ENCODE results near the gene PLCD1.
"Not testable (repeated sequence)": the region's sequence is repeated elsewhere in the genome, so short reads cannot be mapped to it uniquely, and the experiment has no call there.

PLCD1 gene

GRCh38 chr3:37984051-37984450 lies 45.4 kb downstream of the PLCD1 start:
- no peak for DNase-seq

DNA sequence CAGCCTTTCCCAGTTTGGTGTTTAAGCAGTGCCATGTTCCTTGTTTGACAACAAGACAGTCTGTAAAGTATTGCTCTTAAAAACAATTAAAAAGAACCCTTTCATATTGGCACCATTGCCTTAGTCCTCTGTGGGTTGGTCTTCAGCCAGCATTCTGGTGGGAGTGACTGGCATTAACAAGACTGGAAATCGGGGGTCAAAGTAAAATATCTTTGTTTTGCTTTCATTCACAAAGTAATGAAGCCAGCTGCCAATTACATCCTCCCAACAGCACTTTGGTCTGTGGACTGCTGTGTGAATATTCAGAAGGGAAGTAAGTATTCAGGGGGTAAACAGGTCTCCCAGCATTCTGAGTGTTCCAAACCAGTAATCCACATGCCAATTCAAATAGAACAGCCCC lies 47.1 kb downstream of the PLCD1 start:
- no peak for DNase-seq

GRCh38 chr3:37981348-37981664 lies 48.1 kb downstream of the PLCD1 start:
- no peak for DNase-seq

DNA sequence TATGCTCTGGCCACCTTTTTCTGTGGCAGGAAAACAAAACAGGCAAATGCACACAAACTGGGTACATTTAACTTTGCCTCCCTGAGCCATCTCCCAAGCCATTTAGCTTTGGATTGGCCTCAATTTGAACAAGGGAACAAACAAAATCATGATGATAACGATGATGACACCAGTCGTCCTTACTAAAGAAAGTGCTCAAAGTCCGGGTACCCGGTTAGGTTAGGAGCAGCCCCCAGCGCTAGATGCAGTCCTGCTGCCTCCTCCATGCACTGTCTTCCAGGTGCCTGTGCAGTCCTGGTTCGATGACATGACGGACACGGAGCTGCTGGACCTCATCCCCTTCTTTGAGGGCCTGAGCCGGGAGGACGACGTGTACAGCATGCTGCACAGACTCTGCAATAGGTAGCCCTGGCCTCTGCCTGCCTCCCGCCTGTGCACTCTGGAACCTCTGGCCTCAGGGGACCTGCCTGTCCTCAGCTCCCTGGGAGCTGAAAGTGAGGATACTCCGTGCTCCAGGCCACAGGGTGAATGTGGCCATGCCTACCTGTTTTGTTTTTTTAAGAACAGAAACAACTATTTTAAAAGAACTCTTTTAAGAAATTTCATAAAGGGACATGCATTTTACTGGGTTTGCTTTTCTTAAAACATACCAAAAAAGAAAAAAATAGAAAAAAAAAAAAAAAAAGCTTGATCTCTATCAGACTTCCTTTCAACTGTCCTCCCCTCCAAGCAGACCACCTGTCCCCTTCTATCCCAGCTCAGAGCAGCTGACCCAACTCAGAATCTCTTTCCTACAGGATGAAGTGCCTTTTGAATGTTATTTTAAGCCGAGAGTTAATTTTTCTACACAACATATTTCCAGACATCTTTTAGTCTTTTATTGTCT lies 48.7 kb downstream of the PLCD1 start:
- no peak for DNase-seq

- no peak for DNase-seq
Measured at GRCh38 chr3:37979541-37980461, 49.6 kb downstream of the PLCD1 start.

GRCh38 chr3:37974121-37975083 lies 55.0 kb downstream of the PLCD1 start:
- peak; percentile 59 for DNase-seq

- DNase-seq, result no peak
Measured at GRCh38 chr3:37973246-37974054, 56.0 kb downstream of the PLCD1 start.

- DNase-seq, result not testable (repeated sequence)
Measured at GRCh38 chr3:37972056-37972455, 57.4 kb downstream of the PLCD1 start.

DNA sequence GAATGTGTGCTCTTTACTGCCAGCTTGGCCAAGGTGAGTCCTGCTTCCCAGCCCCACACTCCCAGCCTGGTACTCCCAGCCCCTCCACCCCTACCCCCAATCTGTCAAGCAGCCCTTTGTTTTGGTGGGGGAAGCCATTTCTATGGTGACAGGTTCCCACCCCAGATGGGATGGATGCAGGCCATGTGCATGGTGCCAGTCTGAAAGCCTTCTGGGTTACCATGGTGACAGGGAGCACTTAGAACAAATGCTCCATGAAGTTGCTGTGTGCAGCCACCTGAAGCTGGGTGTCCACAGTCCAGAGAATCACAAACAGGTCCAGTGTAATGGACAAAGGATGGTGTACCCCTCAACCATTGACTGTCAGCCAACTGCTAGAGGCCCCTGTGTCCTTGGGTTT lies 58.0 kb downstream of the PLCD1 start:
- DNase-seq, result no peak

DNA sequence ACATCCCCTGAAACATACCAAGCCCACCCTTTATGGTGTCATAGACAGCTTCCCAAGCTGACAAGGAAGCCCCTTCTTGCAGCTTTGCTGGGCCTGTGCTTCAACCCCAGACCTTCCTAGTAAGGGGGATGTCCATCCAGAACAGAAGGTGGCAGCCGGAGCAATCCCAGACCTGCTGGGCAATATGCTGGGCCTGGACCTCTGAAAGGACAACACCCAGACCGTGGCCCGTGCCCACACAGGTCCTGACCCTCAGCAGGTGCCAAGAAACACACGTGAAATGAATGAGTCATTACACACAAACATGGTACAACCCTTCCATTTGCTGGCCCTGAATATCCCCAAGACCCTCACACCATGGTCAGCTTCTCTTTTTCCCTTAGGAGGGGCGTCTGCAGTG lies 58.6 kb downstream of the PLCD1 start:
- no peak for DNase-seq

GRCh38 chr3:37969596-37970100 lies 59.8 kb downstream of the PLCD1 start:
- DNase-seq, result no peak

DNA sequence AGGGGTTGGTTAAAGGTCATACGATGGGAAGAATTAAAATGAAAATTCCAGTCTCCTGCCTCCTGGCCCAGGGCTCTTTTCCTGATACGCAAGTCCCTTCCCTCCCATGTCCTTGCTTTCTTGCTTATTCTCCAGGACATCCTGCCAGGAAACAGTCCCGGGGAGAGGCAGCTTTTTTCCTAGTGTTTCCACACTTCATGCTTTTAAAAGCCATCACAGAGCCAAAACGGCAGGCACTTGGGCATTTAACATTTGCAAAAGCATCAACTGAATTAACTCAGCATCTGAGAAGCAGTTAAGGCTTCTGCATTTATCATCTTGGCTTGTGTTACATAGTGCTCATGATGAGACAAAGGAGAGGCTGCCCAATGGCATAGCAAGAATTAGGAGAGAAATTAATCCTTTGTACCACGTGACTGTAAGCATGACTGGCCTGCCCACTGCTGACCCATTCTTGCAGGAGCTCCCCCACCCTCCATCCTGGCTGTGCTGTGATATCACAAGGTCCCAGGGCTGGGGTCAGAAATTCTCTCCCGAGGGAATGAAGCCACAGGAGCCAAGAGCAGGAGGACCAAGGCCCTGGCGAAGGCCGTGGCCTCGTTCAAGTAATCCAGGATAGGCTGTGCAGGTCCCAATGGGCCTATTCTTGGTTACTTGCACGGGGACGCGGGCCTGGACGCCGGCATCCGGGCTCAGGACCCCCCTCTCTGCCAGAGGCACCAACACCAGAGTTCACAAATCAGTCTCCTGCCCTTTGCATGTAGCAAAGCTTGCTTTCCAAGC lies 60.4 kb downstream of the PLCD1 start:
- no peak for DNase-seq

- DNase-seq, result no peak
Measured at GRCh38 chr3:37968199-37968598, 61.2 kb downstream of the PLCD1 start.

DNA sequence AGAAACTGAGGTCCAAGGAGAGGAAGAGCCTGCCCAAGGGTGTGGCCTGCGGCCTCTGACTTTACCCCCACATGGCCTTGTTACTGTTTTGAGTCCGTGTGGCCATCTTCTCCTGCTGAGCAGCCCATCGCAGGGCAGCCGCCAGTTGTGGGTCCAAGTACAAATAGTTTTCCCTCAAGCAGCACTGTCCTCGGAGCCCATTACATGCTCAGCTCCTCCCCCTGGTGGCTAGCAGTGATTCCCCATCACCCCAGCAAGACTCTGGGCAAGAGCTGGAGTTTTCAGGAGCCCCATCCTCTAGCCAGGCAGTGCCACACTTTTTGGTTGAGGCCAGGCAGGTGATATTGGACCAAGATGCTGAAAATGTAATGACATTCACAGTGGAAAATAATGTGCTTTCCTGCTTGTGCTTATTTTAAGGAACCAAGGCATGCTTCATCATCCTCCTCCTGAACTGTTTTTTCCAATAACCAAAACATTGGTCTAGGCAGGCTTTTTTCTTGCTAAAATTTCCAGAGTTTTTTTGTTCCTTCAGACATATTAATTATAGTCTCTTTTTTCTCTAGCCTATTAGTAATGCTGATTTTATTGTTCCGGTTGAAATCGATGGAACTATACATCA lies 62.1 kb downstream of the PLCD1 start:
- peak; percentile 46 for DNase-seq

DNA sequence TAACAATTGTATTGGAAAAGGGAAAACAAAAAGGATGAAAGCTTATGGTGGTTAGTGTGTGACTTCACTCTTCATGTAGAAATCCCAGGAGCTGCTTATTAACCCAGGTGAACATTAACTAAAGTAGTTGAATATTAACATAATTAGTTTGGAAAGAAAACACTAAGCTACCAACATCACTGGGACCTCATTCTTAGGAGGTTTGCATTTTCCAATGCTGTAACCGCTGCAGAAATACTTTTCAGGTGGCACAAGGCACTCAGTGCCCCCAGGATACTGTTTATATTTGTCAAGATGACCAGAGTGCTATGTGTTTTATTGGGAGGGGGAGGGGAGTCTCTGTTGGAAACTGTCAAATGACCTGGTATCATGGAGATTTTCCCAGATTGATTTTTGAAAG lies 64.7 kb downstream of the PLCD1 start:
- DNase-seq, result no peak

DNA sequence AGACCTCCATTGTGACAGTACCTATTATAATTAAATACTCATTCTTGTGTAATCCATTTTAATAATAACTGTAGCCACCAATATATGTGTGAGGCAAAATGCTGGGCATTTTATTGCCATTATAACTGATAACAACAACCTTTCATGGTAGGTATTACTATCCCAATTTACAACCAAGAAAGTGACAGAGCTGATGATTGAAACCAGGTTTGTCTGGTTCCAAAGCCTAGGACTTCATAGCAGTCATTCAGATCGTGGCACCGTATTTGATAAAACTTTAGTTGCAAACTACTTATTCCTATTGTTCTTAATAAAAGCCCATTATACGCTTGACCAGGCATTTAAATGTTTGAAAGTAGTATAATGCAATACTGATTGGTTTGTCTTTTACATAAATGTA lies 65.3 kb downstream of the PLCD1 start:
- no peak for DNase-seq

- DNase-seq, result no peak
Measured at GRCh38 chr3:37963635-37964034, 65.8 kb downstream of the PLCD1 start.

DNA sequence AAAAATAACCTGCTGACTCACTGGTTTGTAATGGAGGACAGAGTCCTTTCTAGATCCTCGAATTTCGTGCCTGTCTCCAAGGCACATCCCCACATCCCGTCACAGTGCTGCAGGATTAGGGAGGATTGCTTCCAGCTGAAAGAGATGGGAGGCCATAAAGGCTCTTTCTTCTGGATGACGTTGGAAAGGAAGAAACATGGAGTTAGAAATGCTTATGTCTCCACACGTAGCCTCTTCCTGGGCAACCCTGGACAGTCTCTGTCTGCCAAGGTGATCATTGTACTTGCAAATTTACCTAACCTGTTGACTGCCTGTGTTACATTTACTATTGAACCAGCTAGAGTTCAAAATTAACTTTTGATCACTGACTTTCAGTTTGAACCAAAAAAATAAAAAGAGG lies 66.4 kb downstream of the PLCD1 start:
- DNase-seq, result no peak

GRCh38 chr3:37961622-37962431 lies 67.6 kb downstream of the PLCD1 start:
- no peak for DNase-seq

- no peak for DNase-seq
Measured at GRCh38 chr3:37957539-37957936, 71.9 kb downstream of the PLCD1 start.
